IMR-90 (cell line): ENCODE measurements around the gene ATG12. TPM values are rescaled to one million over a fixed set of nuclear protein-coding genes. Genes with fewer than 3 reads are reported as not detected.

Experiments
- ATAC-seq: fragments of 200-7000 bp; cut with Tn5 transposase; 2 replicates; pipeline ENCODE4 v1.9.1; 2020; ENCODE audit warnings: low read depth, mild to moderate bottlenecking, moderate library complexity
- BruUV-seq: library from RNA; stranded (reverse); fragments of 400-500 nt; replicated peaks from 2 replicates; lab custom pipeline; 2021; lab: Mats Ljungman, UMichigan
- CTCF ChIA-PET: fragments of 300-600 bp; formaldehyde crosslinking; extraction: SDS; loops from one replicate; lab custom pipeline; 2021; ENCODE audit warnings: antibody characterized with exemption; lab: Yijun Ruan, JAX
- POLR2A ChIA-PET: fragments of 300-600 bp; sonication (Branson Sonifier 250); formaldehyde crosslinking; loops from one replicate; lab custom pipeline; 2022; ENCODE audit warnings: antibody characterized with exemption; ENCODE audit not compliant: unreplicated experiment; lab: Charles Lee
- DNase-seq: peaks from one replicate; pipeline ENCODE4 v3.0.0; 2013
- H2AFZ ChIP-seq: replicated peaks from 2 replicates; pipeline ENCODE3; 2013; ENCODE audit warnings: low read length, mild to moderate bottlenecking; ENCODE audit not compliant: poor library complexity
- H2AK5ac ChIP-seq: 2 replicates; pipeline ENCODE4 v1.6.1; 2013; ENCODE audit warnings: low read depth, low read length, inconsistent platforms
- H2AK9ac ChIP-seq: replicated peaks from 2 replicates; pipeline ENCODE3; 2013; ENCODE audit warnings: mild to moderate bottlenecking, low read depth, low read length, moderate library complexity; ENCODE audit not compliant: poor library complexity
- H2BK120ac ChIP-seq: 2 replicates; pipeline ENCODE4 v1.6.1; 2013; ENCODE audit warnings: low read depth, low read length, inconsistent platforms
- H2BK15ac ChIP-seq: 3 replicates; pipeline ENCODE4 v1.6.1; 2013; ENCODE audit warnings: low read depth, low read length, inconsistent platforms
- H2BK20ac ChIP-seq: 2 replicates; pipeline ENCODE4 v1.6.1; 2013; ENCODE audit warnings: low read depth, mild to moderate bottlenecking, inconsistent platforms, low read length, moderate library complexity
- H2BK5ac ChIP-seq: 2 replicates; pipeline ENCODE4 v1.6.1; 2013; ENCODE audit warnings: mild to moderate bottlenecking, low read depth, low read length, inconsistent platforms; ENCODE audit not compliant: poor library complexity, severe bottlenecking
- H3K14ac ChIP-seq: replicated peaks from 2 replicates; pipeline ENCODE4 v1.6.1; 2013; ENCODE audit warnings: low read depth, low read length, inconsistent platforms
- H3K18ac ChIP-seq: 2 replicates; pipeline ENCODE4 v1.6.1; 2013; ENCODE audit warnings: low read depth, low read length, control low read depth
- H3K23ac ChIP-seq: 2 replicates; pipeline ENCODE4 v1.6.1; 2013; ENCODE audit warnings: low read depth, low read length, inconsistent platforms
- H3K27ac ChIP-seq: 2 replicates; pipeline ENCODE4 v1.5.1; 2013; ENCODE audit warnings: mild to moderate bottlenecking, control low read depth, low read length; ENCODE audit not compliant: insufficient read depth
- H3K27me3 ChIP-seq: 2 replicates; pipeline ENCODE4 v1.6.1; 2013; ENCODE audit warnings: low read length; ENCODE audit not compliant: control insufficient read depth, insufficient read depth
- H3K36me3 ChIP-seq: 2 replicates; pipeline ENCODE4 v1.6.1; 2013; ENCODE audit warnings: low read length, mixed read lengths; ENCODE audit not compliant: control insufficient read depth, insufficient read depth
- H3K4ac ChIP-seq: 2 replicates; pipeline ENCODE4 v1.6.1; 2013; ENCODE audit warnings: low read depth, low read length, inconsistent platforms
- H3K4me1 ChIP-seq: 2 replicates; pipeline ENCODE4 v1.6.1; 2013; ENCODE audit warnings: low read length, mixed read lengths; ENCODE audit not compliant: control insufficient read depth, insufficient read depth
- H3K4me2 ChIP-seq: 2 replicates; pipeline ENCODE4 v1.6.1; 2013; ENCODE audit warnings: low read depth, mild to moderate bottlenecking, control low read depth, low read length, moderate library complexity
- H3K4me3 ChIP-seq: 2 replicates; pipeline ENCODE4 v1.5.1; 2013; ENCODE audit warnings: low read depth, mild to moderate bottlenecking, control low read depth, low read length, moderate library complexity; ENCODE audit not compliant: insufficient read depth
- H3K56ac ChIP-seq: 2 replicates; pipeline ENCODE4 v1.6.1; 2013; ENCODE audit warnings: low read length, inconsistent platforms; ENCODE audit not compliant: insufficient read depth; ENCODE audit errors: extremely low read depth
- H3K79me1 ChIP-seq, 2 experiments: 2 replicates each; pipeline ENCODE4 v1.6.1; 2013; ENCODE audit warnings: low read length in 2 of 2, inconsistent platforms in 1 of 2, low read depth in 1 of 2
- H3K9ac ChIP-seq: 2 replicates; pipeline ENCODE4 v1.6.1; 2013; ENCODE audit warnings: low read depth, low read length, control low read depth
- H3K9me1 ChIP-seq: 2 replicates; pipeline ENCODE4 v1.6.1; 2013; ENCODE audit warnings: low read length, inconsistent platforms; ENCODE audit not compliant: insufficient read depth
- H3K9me3 ChIP-seq: 2 replicates; pipeline ENCODE4 v1.6.1; 2013; ENCODE audit warnings: low read length; ENCODE audit not compliant: control insufficient read depth, insufficient read depth
- H4K20me1 ChIP-seq: 2 replicates; pipeline ENCODE4 v1.6.1; 2013; ENCODE audit warnings: low read length, inconsistent platforms; ENCODE audit not compliant: insufficient read depth
- H4K5ac ChIP-seq: 2 replicates; pipeline ENCODE4 v1.6.1; 2013; ENCODE audit warnings: mild to moderate bottlenecking, low read depth, low read length, control low read depth
- H4K8ac ChIP-seq, 2 experiments: 2 replicates each; pipeline ENCODE4 v1.6.1; 2013; ENCODE audit warnings: low read depth in 2 of 2, low read length in 2 of 2, control low read depth in 1 of 2, inconsistent platforms in 1 of 2
- H4K91ac ChIP-seq: 2 replicates; pipeline ENCODE4 v1.6.1; 2013; ENCODE audit warnings: low read depth, low read length, inconsistent platforms; ENCODE audit not compliant: insufficient read depth
- MAZ ChIP-seq: IDR thresholded peaks from 2 replicates; pipeline ENCODE4 v1.6.1; 2012; ENCODE audit warnings: low read depth, mild to moderate bottlenecking, low read length, improper control_type of control experiment, moderate library complexity, borderline replicate concordance
- MXI1 ChIP-seq: IDR thresholded peaks from 2 replicates; pipeline ENCODE4 v1.6.1; 2012; ENCODE audit warnings: low read depth, mild to moderate bottlenecking, low read length, moderate library complexity, borderline replicate concordance
- NFE2L2 ChIP-seq: fragments of 150-350 bp; IDR thresholded peaks from 2 replicates; pipeline ENCODE4 v1.6.1; 2016; ENCODE audit warnings: low read depth, mild to moderate bottlenecking, low read length
- POLR2A ChIP-seq: IDR thresholded peaks from 2 replicates; pipeline ENCODE4 v1.6.1; 2012; ENCODE audit warnings: mild to moderate bottlenecking, low read depth, low read length
- RFX5 ChIP-seq: IDR thresholded peaks from 2 replicates; pipeline ENCODE4 v1.8.0; 2012; ENCODE audit warnings: low read depth, mild to moderate bottlenecking, low read length, moderate library complexity
- SMC3 ChIP-seq: fragments of 150-350 bp; IDR thresholded peaks from 2 replicates; pipeline ENCODE4 v1.6.1; 2016; ENCODE audit warnings: low read depth, mild to moderate bottlenecking, antibody characterized with exemption, low read length, moderate library complexity
- USF2 ChIP-seq: fragments of 150-350 bp; IDR thresholded peaks from 2 replicates; pipeline ENCODE4 v1.6.1; 2017; ENCODE audit warnings: mild to moderate bottlenecking, antibody characterized with exemption, low read length, low read depth
- WGBS, 2 experiments: methylation state at CpG; one replicate each; pipeline versions ENCODE4 v1.1.5 to v1.1.7; 2013; ENCODE audit warnings: missing lambda C conversion rate in 2 of 2; ENCODE audit not compliant: insufficient read length in 1 of 2; ENCODE audit errors: extremely low coverage in 2 of 2; 5-methylcytosine and 5-hydroxymethylcytosine counted together
- dilution Hi-C: fragments of 300-500 bp; cut with HindIII; formaldehyde crosslinking; loops from one replicate; pipeline ENCODE4 v1.14.3; 2018; ENCODE audit warnings: low sequenced_read_pairs; ENCODE audit not compliant: unreplicated experiment
- in situ Hi-C: fragments of 300-500 bp; cut with MboI; formaldehyde crosslinking; loops from 3 replicates; pipeline ENCODE4 v1.14.3; 2019; ENCODE audit warnings: low sequenced_read_pairs, inconsistent platforms, mixed read lengths
- intact Hi-C: fragments of 100-400 bp; cut with micrococcal nuclease; formaldehyde crosslinking; loops from 2 replicates; pipeline ENCODE4 v1.10.0; 2022
- polyA plus RNA-seq, 3 experiments: library from polyadenylated mRNA; depleted of rRNA; stranded (reverse); fragments of >200 nt; gene quantifications; 2 replicates each; pipeline ENCODE4 v1.2.3, GENCODE V29; 2012; ENCODE audit warnings: low replicate concordance in 1 of 3
- total RNA-seq: library from RNA; depleted of rRNA; stranded (reverse); fragments of >200 nt; gene quantifications from 2 replicates; pipeline ENCODE4 v1.2.3, GENCODE V29; 2012
- TF ChIP-seq, protein P1 (sequence below): conservative IDR thresholded peaks from 2 replicates; pipeline ENCODE4 v1.5.1; 2012; ENCODE audit warnings: mild to moderate bottlenecking, low read depth, low read length, improper control_type of control experiment

Gene ATG12
- total and polyA plus RNA-seq, 2 of the 4 experiments (the other 2 are of a cell fraction): 68.0 to 95.7 TPM

- H3K79me1 ChIP-seq: no peaks in the 10 kb centered on the region
- H3K18ac ChIP-seq: no peak overlapping the region
- H4K91ac ChIP-seq: no peak overlapping the region
- no peak overlapping the region for H4K8ac ChIP-seq
- CTCF ChIA-PET: no interaction called here
- no peak overlapping the region for H3K23ac ChIP-seq
- TF ChIP-seq RFX5 (no peak), USF2 (no peak), NFE2L2 (no peak), SMC3 (no peak), MAZ (no peak), POLR2A (no peak), MXI1 (no peak)
- TF ChIP-seq, protein P1, sequence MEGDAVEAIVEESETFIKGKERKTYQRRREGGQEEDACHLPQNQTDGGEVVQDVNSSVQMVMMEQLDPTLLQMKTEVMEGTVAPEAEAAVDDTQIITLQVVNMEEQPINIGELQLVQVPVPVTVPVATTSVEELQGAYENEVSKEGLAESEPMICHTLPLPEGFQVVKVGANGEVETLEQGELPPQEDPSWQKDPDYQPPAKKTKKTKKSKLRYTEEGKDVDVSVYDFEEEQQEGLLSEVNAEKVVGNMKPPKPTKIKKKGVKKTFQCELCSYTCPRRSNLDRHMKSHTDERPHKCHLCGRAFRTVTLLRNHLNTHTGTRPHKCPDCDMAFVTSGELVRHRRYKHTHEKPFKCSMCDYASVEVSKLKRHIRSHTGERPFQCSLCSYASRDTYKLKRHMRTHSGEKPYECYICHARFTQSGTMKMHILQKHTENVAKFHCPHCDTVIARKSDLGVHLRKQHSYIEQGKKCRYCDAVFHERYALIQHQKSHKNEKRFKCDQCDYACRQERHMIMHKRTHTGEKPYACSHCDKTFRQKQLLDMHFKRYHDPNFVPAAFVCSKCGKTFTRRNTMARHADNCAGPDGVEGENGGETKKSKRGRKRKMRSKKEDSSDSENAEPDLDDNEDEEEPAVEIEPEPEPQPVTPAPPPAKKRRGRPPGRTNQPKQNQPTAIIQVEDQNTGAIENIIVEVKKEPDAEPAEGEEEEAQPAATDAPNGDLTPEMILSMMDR: no peak
- no peaks in the 10 kb centered on the region for H3K36me3 ChIP-seq
- no peak overlapping the region for H3K4me2 ChIP-seq
- no peak overlapping the region for H2AFZ ChIP-seq
- H3K9ac ChIP-seq: no peak overlapping the region
- H4K20me1 ChIP-seq: no peaks in the 10 kb centered on the region
- in situ Hi-C loops: no loop called here
- H3K4ac ChIP-seq: no peak overlapping the region
- no peaks in the 10 kb centered on the region for H3K9me3 ChIP-seq
- no peak overlapping the region for H3K27ac ChIP-seq
- dilution Hi-C loops: no loop called here
- POLR2A ChIA-PET: no interaction called here
- BruUV-seq: no TSS peak
- no peak for ATAC-seq
- no peak overlapping the region for H2AK5ac ChIP-seq
- no peak for DNase-seq
- H2BK20ac ChIP-seq: no peak overlapping the region
- intact Hi-C loops: no loop called here
- H3K27me3 ChIP-seq: no peaks in the 10 kb centered on the region
- no peak overlapping the region for H4K5ac ChIP-seq
- no peak overlapping the region for H3K4me3 ChIP-seq
- H3K9me1 ChIP-seq: no peaks in the 10 kb centered on the region; the same call in 1 of the 2 replicates
- H2AK9ac ChIP-seq: no peak overlapping the region
- H3K56ac ChIP-seq: no peak overlapping the region
- H3K14ac ChIP-seq: no peak overlapping the region
- WGBS, 2 experiments: no CpG with 5 or more reads among the region's 1 CpG
- no peak overlapping the region for H2BK120ac ChIP-seq
- H2BK5ac ChIP-seq: no peak overlapping the region
- H3K4me1 ChIP-seq: no peaks in the 10 kb centered on the region
- no peak overlapping the region for H2BK15ac ChIP-seq
Observed at GRCh38 chr5:115801984-115802383, 39.4 kb downstream of the ATG12 start.
